K562 (cell line): Measurements from ENCODE around the gene ANKRD10. TPM values are rescaled to one million over a fixed set of nuclear protein-coding genes. Genes with fewer than 3 reads are reported as not detected.

Experiments used
- ATAC-seq: fragments of 200-7000 bp; cut with Tn5 transposase; 3 replicates; pipeline ENCODE4 v1.9.1; 2020; ENCODE audit warnings: moderate library complexity
- BruUV-seq: library from RNA; stranded (reverse); fragments of 400-500 nt; replicated peaks from 2 replicates; lab custom pipeline; 2021; lab: Mats Ljungman, UMichigan
- CTCF ChIA-PET: fragments of 300-600 bp; formaldehyde crosslinking; extraction: SDS; loops from one replicate; lab custom pipeline; 2021; ENCODE audit warnings: low intra/inter-chr PET ratio; lab: Yijun Ruan, JAX
- POLR2A ChIA-PET: fragments of 300-600, 350-650 bp; sonication (Branson Sonifier 250); formaldehyde crosslinking; extraction: SDS; loops from one replicate; lab custom pipeline; 2021; ENCODE audit warnings: antibody characterized with exemption, inconsistent platforms; lab: Yijun Ruan, JAX
- DNase-seq, 4 experiments: peaks; one replicate each; pipeline versions ENCODE4 v3.0.0 to v3.0.0-alpha.2; 2011 to 2018; ENCODE audit warnings: low spot score in 3 of 4, mixed read lengths in 3 of 4; ENCODE audit errors: extremely low read depth in 1 of 4
- FAIRE-seq: peaks from 2 replicates; lab custom pipeline; 2011; peaks lifted over from hg19 to GRCh38; lab: Jason Lieb, UNC
- H2AFZ ChIP-seq: 2 replicates; pipeline ENCODE4 v1.6.0; 2011; ENCODE audit warnings: low read depth, low read length, control low read depth, inconsistent platforms
- H3K27ac ChIP-seq: fragments of 200-600 bp; 3 replicates; pipeline ENCODE4 v1.8.0; 2011; ENCODE audit warnings: low read depth, mild to moderate bottlenecking, control low read depth, inconsistent platforms, low read length, moderate library complexity, mixed read lengths; ENCODE audit errors: extremely low read depth
- H3K27me3 ChIP-seq, 2 experiments: fragments of 300-600 bp in 1 of 2; 2 replicates in 1 of 2; 3 replicates in 1 of 2; pipeline versions ENCODE4 v1.6.0 to v1.8.0; 2011; ENCODE audit warnings: inconsistent platforms in 2 of 2, low read length in 2 of 2, mild to moderate bottlenecking in 1 of 2, mixed read lengths in 1 of 2, moderate library complexity in 1 of 2; ENCODE audit not compliant: control insufficient read depth in 2 of 2, insufficient read depth in 2 of 2
- H3K36me3 ChIP-seq: fragments of 300-600 bp; 3 replicates; pipeline ENCODE4 v1.8.0; 2011; ENCODE audit warnings: mild to moderate bottlenecking, low read length, inconsistent platforms; ENCODE audit not compliant: control insufficient read depth, insufficient read depth
- H3K4me1 ChIP-seq, 2 experiments: fragments of 200-600 bp in 1 of 2; replicated peaks in 1 of 2; 2 replicates in 1 of 2; 3 replicates in 1 of 2; pipeline versions ENCODE4 v1.5.1 to v1.8.0; 2011; ENCODE audit warnings: inconsistent platforms in 2 of 2, low read length in 2 of 2, mild to moderate bottlenecking in 1 of 2, mixed read lengths in 1 of 2, moderate library complexity in 1 of 2; ENCODE audit not compliant: control insufficient read depth in 2 of 2, insufficient read depth in 2 of 2
- H3K4me2 ChIP-seq: 2 replicates; pipeline ENCODE4 v1.6.1; 2011; ENCODE audit warnings: low read length, control low read depth, inconsistent platforms, mixed read lengths; ENCODE audit not compliant: insufficient read depth
- H3K4me3 ChIP-seq: fragments of 200-600 bp; sonication (generic), shearing (Covaris generic); 2 replicates; pipeline ENCODE4 v1.5.1; 2016; ENCODE audit warnings: control low read depth, inconsistent platforms
- H3K79me2 ChIP-seq: fragments of 200-600 bp; 3 replicates; pipeline ENCODE4 v1.8.0; 2011; ENCODE audit warnings: low read length, inconsistent platforms; ENCODE audit not compliant: control insufficient read depth, insufficient read depth
- H3K9ac ChIP-seq, 2 experiments: 2 replicates each; pipeline versions ENCODE4 v1.6.0 to v1.6.1; 2011; ENCODE audit warnings: low read depth in 2 of 2, low read length in 2 of 2, control low read depth in 1 of 2, inconsistent platforms in 1 of 2, mild to moderate bottlenecking in 1 of 2, mixed read lengths in 1 of 2; ENCODE audit not compliant: insufficient read depth in 1 of 2
- H3K9me1 ChIP-seq: one replicate; pipeline ENCODE4 v1.6.0; 2011; ENCODE audit warnings: inconsistent platforms, mild to moderate bottlenecking, low read length, moderate library complexity; ENCODE audit not compliant: control insufficient read depth, insufficient read depth
- H3K9me3 ChIP-seq: replicated peaks from 2 replicates; pipeline ENCODE4 v1.5.1; 2011; ENCODE audit warnings: low read depth, low read length, inconsistent platforms; ENCODE audit not compliant: control insufficient read depth, insufficient read depth
- H4K20me1 ChIP-seq: replicated peaks from 2 replicates; pipeline ENCODE4 v1.6.1; 2011; ENCODE audit warnings: low read length, inconsistent platforms, mixed read lengths; ENCODE audit not compliant: control insufficient read depth, insufficient read depth
- ARID1B ChIP-seq: fragments of 450-650 bp; IDR thresholded peaks from 2 replicates; pipeline ENCODE4 v1.6.1; 2016; ENCODE audit warnings: antibody characterized with exemption, mild to moderate bottlenecking, inconsistent platforms
- ESRRB ChIP-seq: fragments of 250-450 bp; sonication (Bioruptor Pico); IDR thresholded peaks from 2 replicates; pipeline ENCODE4 v1.5.0; 2020; ENCODE audit warnings: mild to moderate bottlenecking, moderate library complexity, borderline replicate concordance
- MEF2A ChIP-seq: IDR thresholded peaks from 2 replicates; pipeline ENCODE4 v1.6.1; 2011; ENCODE audit warnings: low read depth, mild to moderate bottlenecking, low read length, moderate library complexity; ENCODE audit not compliant: control insufficient read depth
- MTA3 ChIP-seq: fragments of 450-650 bp; formaldehyde crosslinking; IDR thresholded peaks from 2 replicates; pipeline ENCODE4 v1.6.1; 2017; ENCODE audit warnings: mild to moderate bottlenecking, borderline replicate concordance
- MYBL2 ChIP-seq, 2 experiments: fragments of 450-650 bp in 1 of 2; sonication (generic) in 1 of 2; formaldehyde crosslinking in 1 of 2; IDR thresholded peaks; 2 replicates each; pipeline versions ENCODE4 v1.6.1 to v1.8.1; 2017 to 2022; ENCODE audit warnings: borderline replicate concordance in 1 of 2, inconsistent platforms in 1 of 2, low read depth in 1 of 2, mild to moderate bottlenecking in 1 of 2, missing genetic modification reagents in 1 of 2, moderate library complexity in 1 of 2
- NR1H2 ChIP-seq: sonication (generic); formaldehyde crosslinking; IDR thresholded peaks from 2 replicates; pipeline ENCODE4 v1.4.0; 2020; ENCODE audit warnings: mild to moderate bottlenecking, missing genetic modification reagents
- NR2C2 ChIP-seq, 2 experiments: fragments of 200-800 bp in 1 of 2; sonication (Bioruptor generic) in 1 of 2; sonication (generic) in 1 of 2; formaldehyde crosslinking in 1 of 2; IDR thresholded peaks; 2 replicates each; pipeline versions ENCODE4 v1.6.1 to v1.8.0; 2016 to 2022; ENCODE audit warnings: mild to moderate bottlenecking in 1 of 2, missing compliant biosample characterization in 1 of 2, missing genetic modification characterization in 1 of 2, missing genetic modification reagents in 1 of 2
- SMARCA5 ChIP-seq: fragments of 450-650 bp; IDR thresholded peaks from 2 replicates; pipeline ENCODE4 v1.6.1; 2016
- SREBF1 ChIP-seq: fragments of 150-350 bp; IDR thresholded peaks from 2 replicates; pipeline ENCODE4 v1.6.1; 2014; ENCODE audit warnings: antibody characterized with exemption, low read depth, low read length, borderline replicate concordance
- TFAM ChIP-seq: fragments of 250-450 bp; sonication (Bioruptor Pico); conservative IDR thresholded peaks from 2 replicates; pipeline ENCODE4 v1.5.0; 2021; ENCODE audit warnings: mild to moderate bottlenecking, moderate library complexity
- YBX1 ChIP-seq: fragments of 450-650 bp; IDR thresholded peaks from 2 replicates; pipeline ENCODE4 v1.7.1; 2016; ENCODE audit warnings: mild to moderate bottlenecking
- ZNF143 ChIP-seq: sonication (generic); formaldehyde crosslinking; IDR thresholded peaks from 2 replicates; pipeline ENCODE4 v1.9.0; 2022; ENCODE audit warnings: mild to moderate bottlenecking, missing genetic modification reagents
- ZNF232 ChIP-seq: sonication (generic); formaldehyde crosslinking; IDR thresholded peaks from 2 replicates; pipeline ENCODE4 v1.8.0; 2022; ENCODE audit warnings: mild to moderate bottlenecking, missing genetic modification reagents
- ZNF347 ChIP-seq: fragments of 450-650 bp; formaldehyde crosslinking; IDR thresholded peaks from 2 replicates; pipeline ENCODE4 v1.4.0; 2020; ENCODE audit warnings: low read depth, mild to moderate bottlenecking, moderate library complexity
- ZNF561 ChIP-seq: fragments of 450-650 bp; formaldehyde crosslinking; conservative IDR thresholded peaks from 2 replicates; pipeline ENCODE4 v1.4.0; 2020; ENCODE audit warnings: mild to moderate bottlenecking, moderate library complexity
- WGBS: fragments of 100-300 bp; shearing (Covaris generic); methylation state at CpG from one replicate; pipeline ENCODE4 v1.1.6; 2016; ENCODE audit warnings: low coverage, mixed read lengths; ENCODE audit not compliant: insufficient coverage; ENCODE audit errors: missing lambda C conversion rate; 5-methylcytosine and 5-hydroxymethylcytosine counted together
- in situ Hi-C: fragments of 300-500 bp; cut with MboI; formaldehyde crosslinking; loops from 4 replicates; pipeline ENCODE4 v1.15.0; 2018; ENCODE audit warnings: inconsistent platforms, mixed read lengths
- intact Hi-C: fragments of 100-400 bp; cut with micrococcal nuclease; formaldehyde crosslinking; loops from 2 replicates; pipeline ENCODE4 v1.14.2; 2022
- polyA plus RNA-seq, 8 experiments: library from polyadenylated mRNA; depleted of rRNA in 4 of 8; stranded (reverse) in 5 of 8; unstranded in 3 of 8; fragments of >200 nt; fragmentation: Nextera tagmentation in 2 of 8; fragmentation: Illumina TruSeq in 1 of 8; extraction: Ambion mirVana in 2 of 8; extraction: Trizol in 1 of 8; gene quantifications; 2 replicates each; pipeline versions ENCODE4 v1.2.1 to v1.2.3, GENCODE V29; 2011 to 2014; ENCODE audit warnings: inconsistent platforms in 1 of 8, missing spikeins in 1 of 8
- total RNA-seq, 7 experiments: library from RNA; depleted of rRNA in 6 of 7; stranded (reverse); fragments of >200 nt in 6 of 7; fragmentation: Illumina TruSeq in 2 of 7; extraction: Trizol in 2 of 7; gene quantifications; 2 replicates each; pipeline versions ENCODE4 v1.2.1 to v1.2.3, GENCODE V29; 2011 to 2021; ENCODE audit warnings: low replicate concordance in 1 of 7
- TF ChIP-seq, protein P1 (sequence below): IDR thresholded peaks from 2 replicates; pipeline ENCODE4 v1.6.1; 2016; ENCODE audit warnings: missing genetic modification characterization, missing compliant biosample characterization
- TF ChIP-seq, protein P2 (sequence below): fragments of 250-450 bp; sonication (Bioruptor Pico); IDR thresholded peaks from 2 replicates; pipeline ENCODE4 v1.8.0; 2021; ENCODE audit warnings: moderate library complexity, mild to moderate bottlenecking, inconsistent platforms

The ANKRD10 gene
- total and polyA plus RNA-seq, 9 of the 15 experiments (the other 6 are each of a cell fraction or from before 2014, with no cell fraction given) = 21.7 to 183 (median 45.0) TPM

DNA sequence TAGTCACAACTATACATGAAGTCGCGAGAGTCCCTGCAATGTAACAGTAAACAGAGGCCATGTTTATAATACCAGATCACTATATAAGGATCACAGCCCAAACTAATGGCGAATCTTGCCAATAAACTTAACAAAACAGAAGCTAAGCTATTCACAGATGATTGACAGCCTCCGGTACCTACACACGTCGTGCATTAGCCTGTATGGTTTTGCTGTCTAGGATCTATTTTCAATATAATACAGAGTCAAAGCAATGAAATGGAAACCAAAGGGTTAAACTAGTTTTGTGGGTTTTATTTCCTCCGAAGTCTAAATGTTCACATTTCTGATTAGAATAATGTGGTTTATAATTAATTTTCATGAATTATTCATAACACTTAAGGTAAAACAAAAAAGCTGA is 10.1 kb downstream of the ANKRD10 start:
- Histone ChIP-seq H3K4me3 (no peak overlapping the region), H4K20me1 (peaks cover 7% of the 10 kb centered on the region), H3K27ac (no peak overlapping the region), H3K27me3 (no peaks in the 10 kb centered on the region), H2AFZ (no peak overlapping the region), H3K9me1 (no peaks in the 10 kb centered on the region), H3K79me2 (peaks cover 69% of the 10 kb centered on the region), H3K9me3 (no peaks in the 10 kb centered on the region), H3K4me2 (no peak overlapping the region), H3K9ac (no peak overlapping the region), H3K36me3 (peaks cover 88% of the 10 kb centered on the region), H3K4me1 (peaks cover 0 to 2% of the 10 kb centered on the region in 2 experiments; a peak in 1 of 5 replicates)
- ChIA-PET CTCF (no interaction called here), POLR2A (interaction anchor here (0.8 to 1.8 kb wide), 4 partner anchors 9 to 44 kb away, joined by 3 to 6 read pairs (median 4); partner anchors contain the start of gene ANKRD10)
- TF ChIP-seq MTA3 = no peak
- TF ChIP-seq ZNF347 = no peak
- TF ChIP-seq MEF2A = no peak
- no peak for TF ChIP-seq ZNF232 (CRISPR knock-in tag)
- TF ChIP-seq ARID1B = no peak
- no peak for TF ChIP-seq MYBL2 (IDR thresholded peaks at IDR 0.05; ENCODE audit: low read depth)
- no peak for TF ChIP-seq MYBL2 (CRISPR knock-in tag; IDR thresholded peaks at IDR 0.05; ENCODE audit: borderline replicate concordance)
- no peak for TF ChIP-seq YBX1
- TF ChIP-seq ZNF143 (CRISPR knock-in tag) = no peak
- TF ChIP-seq, protein P1, sequence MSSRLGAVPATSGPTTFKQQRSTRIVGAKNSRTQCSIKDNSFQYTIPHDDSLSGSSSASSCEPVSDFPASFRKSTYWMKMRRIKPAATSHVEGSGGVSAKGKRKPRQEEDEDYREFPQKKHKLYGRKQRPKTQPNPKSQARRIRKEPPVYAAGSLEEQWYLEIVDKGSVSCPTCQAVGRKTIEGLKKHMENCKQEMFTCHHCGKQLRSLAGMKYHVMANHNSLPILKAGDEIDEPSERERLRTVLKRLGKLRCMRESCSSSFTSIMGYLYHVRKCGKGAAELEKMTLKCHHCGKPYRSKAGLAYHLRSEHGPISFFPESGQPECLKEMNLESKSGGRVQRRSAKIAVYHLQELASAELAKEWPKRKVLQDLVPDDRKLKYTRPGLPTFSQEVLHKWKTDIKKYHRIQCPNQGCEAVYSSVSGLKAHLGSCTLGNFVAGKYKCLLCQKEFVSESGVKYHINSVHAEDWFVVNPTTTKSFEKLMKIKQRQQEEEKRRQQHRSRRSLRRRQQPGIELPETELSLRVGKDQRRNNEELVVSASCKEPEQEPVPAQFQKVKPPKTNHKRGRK (tag) = no peak
- no peak for TF ChIP-seq TFAM (CRISPR knock-in tag)
- TF ChIP-seq NR1H2 (CRISPR knock-in tag) = no peak
- TF ChIP-seq NR2C2 (CRISPR knock-in tag; IDR thresholded peaks at IDR 0.05) = no peak
- no peak for TF ChIP-seq NR2C2 (tag; IDR thresholded peaks at IDR 0.05)
- no peak for TF ChIP-seq ZNF561 (CRISPR knock-in tag)
- TF ChIP-seq, protein P2, sequence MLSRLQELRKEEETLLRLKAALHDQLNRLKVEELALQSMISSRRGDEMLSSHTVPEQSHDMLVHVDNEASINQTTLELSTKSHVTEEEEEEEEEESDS (CRISPR knock-in tag) = no peak
- TF ChIP-seq ESRRB (CRISPR knock-in tag) = no peak
- TF ChIP-seq SMARCA5 = no peak
- no peak for TF ChIP-seq SREBF1
- intact Hi-C loops = no loop called here
- ATAC-seq = no peak
- in situ Hi-C loops = no loop called here
- DNase-seq = no peak
- BruUV-seq = no TSS peak
- WGBS = 82% methylated on average over 7 of the region's 7 CpGs
- no peak for FAIRE-seq
